DOHH2 (cell line): ENCODE measurements around the gene PORCN.

Source experiments
- CTCF ChIP-seq: fragments of 200-600 bp; sonication (generic); IDR thresholded peaks from one replicate; pipeline ENCODE4 v1.5.1; 2014; ENCODE audit warnings: antibody characterized with exemption, mild to moderate bottlenecking, low read depth, low read length; ENCODE audit not compliant: poor library complexity, severe bottlenecking
- EZH2phosphoT487 ChIP-seq: fragments of 200-600 bp; sonication (generic); IDR thresholded peaks from 2 replicates; pipeline ENCODE4 v1.6.1; 2017; ENCODE audit warnings: borderline replicate concordance, mild to moderate bottlenecking, antibody characterized with exemption, low read length, moderate library complexity, mixed read lengths

- TF ChIP-seq CTCF (no peak), EZH2phosphoT487 (no peak)
These were observed 23.4 kb downstream of the PORCN start for GRCh38 chrX:48532161-48532560.
